GM12878 (cell line): Measurements from ENCODE around the gene EVX2. TPM values are rescaled to one million over a fixed set of nuclear protein-coding genes. Genes with fewer than 3 reads are reported as not detected.

Source experiments
- ATAC-seq: fragments of 200-7000 bp; cut with Tn5 transposase; 3 replicates; pipeline ENCODE4 v1.9.1; 2020; ENCODE audit warnings: mild to moderate bottlenecking, moderate library complexity
- BruUV-seq: library from RNA; stranded (reverse); fragments of 400-500 nt; replicated peaks from 2 replicates; lab custom pipeline; 2021; lab: Mats Ljungman, UMichigan
- CTCF ChIA-PET: fragments of 300-600 bp; sonication (Branson Sonifier 250); formaldehyde crosslinking; extraction: SDS; loops from one replicate; lab custom pipeline; 2021; ENCODE audit warnings: inconsistent platforms; lab: Yijun Ruan, JAX
- POLR2A ChIA-PET: fragments of 350-600 bp; formaldehyde crosslinking; extraction: SDS; loops from one replicate; lab custom pipeline; 2021; ENCODE audit warnings: inconsistent platforms; lab: Charles Lee
- RAD21 ChIA-PET: fragments of 300-600 bp; sonication (Branson Sonifier 250); formaldehyde crosslinking; loops from one replicate; lab custom pipeline; 2023; ENCODE audit warnings: antibody characterized with exemption; ENCODE audit not compliant: unreplicated experiment; lab: Charles Lee
- SMC1A ChIA-PET: fragments of 300-600 bp; sonication (Branson Sonifier 250); formaldehyde crosslinking; loops from one replicate; lab custom pipeline; 2023; ENCODE audit not compliant: unreplicated experiment, uncharacterized antibody; lab: Charles Lee
- DNase-seq: peaks from one replicate; pipeline ENCODE4 v3.0.0-alpha.2; 2011; ENCODE audit warnings: low read depth, low spot score
- FAIRE-seq: peaks from 3 replicates; lab custom pipeline; 2011; peaks lifted over from hg19 to GRCh38; lab: Jason Lieb, UNC
- H2AFZ ChIP-seq: 2 replicates; pipeline ENCODE4 v1.6.0; 2011; ENCODE audit warnings: low read depth, low read length, control low read depth; ENCODE audit not compliant: control insufficient read depth
- H3K27ac ChIP-seq: 2 replicates; pipeline ENCODE4 v1.5.1; 2011; ENCODE audit warnings: control low read depth; ENCODE audit not compliant: control insufficient read depth, insufficient read depth
- H3K27me3 ChIP-seq, 2 experiments: replicated peaks in 1 of 2; 2 replicates each; pipeline versions ENCODE4 v1.6.0 to v1.6.1; 2011; ENCODE audit warnings: low read length in 1 of 2; ENCODE audit not compliant: control insufficient read depth in 2 of 2, insufficient read depth in 2 of 2
- H3K36me3 ChIP-seq, 2 experiments: 2 replicates each; pipeline ENCODE4 v1.5.1; 2011; ENCODE audit warnings: low read length in 1 of 2; ENCODE audit not compliant: control insufficient read depth in 2 of 2, insufficient read depth in 2 of 2
- H3K4me1 ChIP-seq: 2 replicates; pipeline ENCODE4 v1.6.1; 2011; ENCODE audit warnings: mild to moderate bottlenecking, low read length, moderate library complexity, mixed read lengths; ENCODE audit not compliant: control insufficient read depth, insufficient read depth
- H3K4me2 ChIP-seq: 2 replicates; pipeline ENCODE4 v1.6.0; 2011; ENCODE audit warnings: control low read depth; ENCODE audit not compliant: control insufficient read depth, insufficient read depth
- H3K4me3 ChIP-seq: fragments of 200-600 bp; sonication (generic); 2 replicates; pipeline ENCODE4 v1.5.1; 2016
- H3K79me2 ChIP-seq: 2 replicates; pipeline ENCODE4 v1.6.0; 2011; ENCODE audit warnings: low read length; ENCODE audit not compliant: control insufficient read depth, insufficient read depth
- H3K9ac ChIP-seq: 2 replicates; pipeline ENCODE4 v1.8.0; 2011; ENCODE audit warnings: low read length, control low read depth, mixed read lengths; ENCODE audit not compliant: control insufficient read depth, insufficient read depth
- H3K9me3 ChIP-seq: replicated peaks from 3 replicates; pipeline ENCODE4 v1.5.1; 2011; ENCODE audit warnings: mild to moderate bottlenecking, low read length; ENCODE audit not compliant: control insufficient read depth, insufficient read depth
- H4K20me1 ChIP-seq: 2 replicates; pipeline ENCODE4 v1.6.0; 2011; ENCODE audit not compliant: control insufficient read depth, insufficient read depth
- CBX3 ChIP-seq: fragments of 200-600 bp; sonication (generic); IDR thresholded peaks from 2 replicates; pipeline ENCODE4 v1.6.1; 2016; ENCODE audit warnings: low read depth, borderline replicate concordance
- RUNX3 ChIP-seq: IDR thresholded peaks from 2 replicates; pipeline ENCODE4 v1.6.1; 2012; ENCODE audit warnings: low read length, inconsistent platforms
- ZNF24 ChIP-seq: fragments of 450-650 bp; IDR thresholded peaks from 2 replicates; pipeline ENCODE4 v1.6.1; 2017; ENCODE audit warnings: antibody characterized with exemption, mild to moderate bottlenecking
- WGBS: methylation state at CpG from one replicate; pipeline ENCODE4 v1.1.6; 2016; ENCODE audit warnings: low lambda C conversion rate; ENCODE audit not compliant: insufficient replicate concordance, insufficient coverage; ENCODE audit errors: missing lambda C conversion rate; 5-methylcytosine and 5-hydroxymethylcytosine counted together
- in situ Hi-C: fragments of 300-500 bp; cut with MboI; formaldehyde crosslinking; loops from 9 replicates; pipeline ENCODE4 v1.14.3; 2018; ENCODE audit warnings: mixed read lengths
- intact Hi-C: fragments of 100-400 bp; cut with micrococcal nuclease; formaldehyde crosslinking; loops from one replicate; pipeline ENCODE4 v1.14.2; 2022; ENCODE audit not compliant: unreplicated experiment
- polyA plus RNA-seq, 11 experiments: library from polyadenylated mRNA; depleted of rRNA in 4 of 11; unstranded in 6 of 11; stranded (reverse) in 5 of 11; fragments of >200 nt; fragmentation: Nextera tagmentation in 4 of 11; fragmentation: Illumina TruSeq in 1 of 11; extraction: Ambion mirVana in 4 of 11; extraction: Trizol in 1 of 11; gene quantifications; 1 replicate in 1 of 11; 2 replicates in 10 of 11; pipeline versions ENCODE4 v1.2.1 to v1.2.3, GENCODE V29; 2011 to 2016; ENCODE audit warnings: inconsistent platforms in 2 of 11, missing spikeins in 2 of 11, low read depth in 1 of 11
- total RNA-seq, 4 experiments: library from RNA; depleted of rRNA in 3 of 4; stranded (reverse); fragments of >200 nt in 3 of 4; fragmentation: Illumina TruSeq in 1 of 4; extraction: Trizol in 1 of 4; gene quantifications; 2 replicates each; pipeline versions ENCODE4 v1.2.1 to v1.2.3, GENCODE V29; 2013 to 2021
- TF ChIP-seq, protein P1 (sequence below), 3 experiments: IDR thresholded peaks in 2 of 3; conservative IDR thresholded peaks in 1 of 3; 2 replicates each; pipeline ENCODE4 v1.5.1; 2011; ENCODE audit warnings: low read depth in 3 of 3, low read length in 3 of 3, mild to moderate bottlenecking in 3 of 3, control low read depth in 2 of 3, moderate library complexity in 2 of 3, inconsistent platforms in 1 of 3, mixed read lengths in 1 of 3; ENCODE audit not compliant: control insufficient read depth in 2 of 3, insufficient read depth in 1 of 3; ENCODE audit errors: extremely low read depth in 1 of 3
- TF ChIP-seq, protein P2 (sequence below): fragments of 450-650 bp; IDR thresholded peaks from 2 replicates; pipeline ENCODE4 v1.6.1; 2017; ENCODE audit warnings: low read depth, mild to moderate bottlenecking, moderate library complexity
- TF ChIP-seq, protein P3 (sequence below): fragments of 450-650 bp; IDR thresholded peaks from 2 replicates; pipeline ENCODE4 v1.6.1; 2014; ENCODE audit warnings: mild to moderate bottlenecking

EVX2 gene
- total and polyA plus RNA-seq, 10 of the 15 experiments (the other 5 are each of a cell fraction or from before 2014, with no cell fraction given), result not detected

DNA sequence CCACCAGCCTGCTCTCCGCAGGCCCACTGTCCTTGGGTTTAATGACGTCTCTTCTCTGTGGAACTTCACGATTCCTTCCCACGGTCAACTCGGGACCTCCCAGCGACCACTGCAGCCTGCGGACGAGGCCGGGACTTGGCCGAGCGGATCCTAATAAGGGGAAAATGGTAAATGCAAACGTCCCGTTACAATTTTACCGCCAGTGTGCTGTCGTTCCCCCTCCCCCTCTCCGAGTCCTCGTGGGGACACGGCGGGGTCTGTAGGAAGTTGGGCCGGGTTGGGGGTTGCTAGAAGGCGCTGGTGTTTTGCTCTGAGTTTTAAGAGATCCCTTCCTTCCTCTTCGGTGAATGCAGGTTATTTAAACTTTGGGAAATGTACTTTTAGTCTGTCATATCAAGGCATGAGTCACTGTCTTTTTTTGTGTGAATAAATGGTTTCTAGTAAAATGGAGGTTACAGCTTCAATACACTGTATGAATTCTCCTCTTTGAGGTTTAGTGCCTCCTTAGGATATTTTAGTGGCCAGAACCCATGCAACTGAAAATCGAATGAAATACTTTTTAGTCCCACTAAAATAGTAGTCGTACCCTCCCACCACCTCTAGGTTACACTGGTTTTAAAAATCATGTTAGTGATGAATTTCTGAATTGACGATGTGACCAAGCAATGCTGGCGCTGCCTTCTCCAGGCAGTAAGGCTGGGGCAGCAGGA, 25.6 kb upstream of the EVX2 start:
- no peak overlapping the region for H2AFZ ChIP-seq
- WGBS, result 16% methylated on average over 25 of the region's 26 CpGs
- no peak for TF ChIP-seq RUNX3
- TF ChIP-seq ZNF24, result no peak
- TF ChIP-seq, protein P1, sequence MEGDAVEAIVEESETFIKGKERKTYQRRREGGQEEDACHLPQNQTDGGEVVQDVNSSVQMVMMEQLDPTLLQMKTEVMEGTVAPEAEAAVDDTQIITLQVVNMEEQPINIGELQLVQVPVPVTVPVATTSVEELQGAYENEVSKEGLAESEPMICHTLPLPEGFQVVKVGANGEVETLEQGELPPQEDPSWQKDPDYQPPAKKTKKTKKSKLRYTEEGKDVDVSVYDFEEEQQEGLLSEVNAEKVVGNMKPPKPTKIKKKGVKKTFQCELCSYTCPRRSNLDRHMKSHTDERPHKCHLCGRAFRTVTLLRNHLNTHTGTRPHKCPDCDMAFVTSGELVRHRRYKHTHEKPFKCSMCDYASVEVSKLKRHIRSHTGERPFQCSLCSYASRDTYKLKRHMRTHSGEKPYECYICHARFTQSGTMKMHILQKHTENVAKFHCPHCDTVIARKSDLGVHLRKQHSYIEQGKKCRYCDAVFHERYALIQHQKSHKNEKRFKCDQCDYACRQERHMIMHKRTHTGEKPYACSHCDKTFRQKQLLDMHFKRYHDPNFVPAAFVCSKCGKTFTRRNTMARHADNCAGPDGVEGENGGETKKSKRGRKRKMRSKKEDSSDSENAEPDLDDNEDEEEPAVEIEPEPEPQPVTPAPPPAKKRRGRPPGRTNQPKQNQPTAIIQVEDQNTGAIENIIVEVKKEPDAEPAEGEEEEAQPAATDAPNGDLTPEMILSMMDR (IDR thresholded peaks at IDR 0.05 in 2 of 3, conservative IDR thresholded peaks at IDR 0.05 in 1 of 3; ENCODE audit: control insufficient read depth in 2 of 3, extremely low read depth in 1 of 3, insufficient read depth in 1 of 3, low read depth in 3 of 3, low read length in 3 of 3), result no peak
- TF ChIP-seq, protein P2, sequence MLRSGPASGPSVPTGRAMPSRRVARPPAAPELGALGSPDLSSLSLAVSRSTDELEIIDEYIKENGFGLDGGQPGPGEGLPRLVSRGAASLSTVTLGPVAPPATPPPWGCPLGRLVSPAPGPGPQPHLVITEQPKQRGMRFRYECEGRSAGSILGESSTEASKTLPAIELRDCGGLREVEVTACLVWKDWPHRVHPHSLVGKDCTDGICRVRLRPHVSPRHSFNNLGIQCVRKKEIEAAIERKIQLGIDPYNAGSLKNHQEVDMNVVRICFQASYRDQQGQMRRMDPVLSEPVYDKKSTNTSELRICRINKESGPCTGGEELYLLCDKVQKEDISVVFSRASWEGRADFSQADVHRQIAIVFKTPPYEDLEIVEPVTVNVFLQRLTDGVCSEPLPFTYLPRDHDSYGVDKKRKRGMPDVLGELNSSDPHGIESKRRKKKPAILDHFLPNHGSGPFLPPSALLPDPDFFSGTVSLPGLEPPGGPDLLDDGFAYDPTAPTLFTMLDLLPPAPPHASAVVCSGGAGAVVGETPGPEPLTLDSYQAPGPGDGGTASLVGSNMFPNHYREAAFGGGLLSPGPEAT, result no peak
- TF ChIP-seq CBX3, result no peak
- TF ChIP-seq, protein P3, sequence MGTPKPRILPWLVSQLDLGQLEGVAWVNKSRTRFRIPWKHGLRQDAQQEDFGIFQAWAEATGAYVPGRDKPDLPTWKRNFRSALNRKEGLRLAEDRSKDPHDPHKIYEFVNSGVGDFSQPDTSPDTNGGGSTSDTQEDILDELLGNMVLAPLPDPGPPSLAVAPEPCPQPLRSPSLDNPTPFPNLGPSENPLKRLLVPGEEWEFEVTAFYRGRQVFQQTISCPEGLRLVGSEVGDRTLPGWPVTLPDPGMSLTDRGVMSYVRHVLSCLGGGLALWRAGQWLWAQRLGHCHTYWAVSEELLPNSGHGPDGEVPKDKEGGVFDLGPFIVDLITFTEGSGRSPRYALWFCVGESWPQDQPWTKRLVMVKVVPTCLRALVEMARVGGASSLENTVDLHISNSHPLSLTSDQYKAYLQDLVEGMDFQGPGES, result no peak
- ChIA-PET POLR2A (no interaction called here), RAD21 (interaction anchor here (1.1 kb wide), 1 partner anchor 346 kb away, joined by 3 read pairs; no protein-coding TSS in a partner anchor), CTCF (interaction anchor here (2.3 to 2.5 kb wide), 3 partner anchors 11 to 1039 kb away, joined by 9 to 12 read pairs (median 12); no protein-coding TSS in a partner anchor), SMC1A (interaction anchor here (2.0 kb wide), 1 partner anchor 17 kb away, joined by 7 read pairs; no protein-coding TSS in a partner anchor)
- no peak overlapping the region for H3K4me2 ChIP-seq
- BruUV-seq, result no TSS peak
- intact Hi-C loops, result no loop called here
- H3K79me2 ChIP-seq, result no peaks in the 10 kb centered on the region
- peaks cover 14 to 47% of the 10 kb centered on the region in 2 experiments for H3K27me3 ChIP-seq
- no peaks in the 10 kb centered on the region for H3K4me1 ChIP-seq
- DNase-seq, result no peak
- in situ Hi-C loops, result no loop called here
- no peak for FAIRE-seq
- no peaks in the 10 kb centered on the region for H4K20me1 ChIP-seq
- no peak overlapping the region for H3K4me3 ChIP-seq
- H3K9me3 ChIP-seq, result peaks cover 3% of the 10 kb centered on the region; the same call in 1 of the 3 replicates
- no peak for ATAC-seq
- H3K27ac ChIP-seq, result no peak overlapping the region
- no peak overlapping the region for H3K9ac ChIP-seq
- no peaks in the 10 kb centered on the region for H3K36me3 ChIP-seq
